Esophagus squamous epithelium (tissue), 5 donors: ENCODE measurements around the gene CHRNB1. TPM values are rescaled to one million over a fixed set of nuclear protein-coding genes. Genes with fewer than 3 reads are reported as not detected.

Experiments
- DNase-seq: peaks from one replicate; lab custom pipeline; 2025; lab: John Stamatoyannopoulos, UW
- H3K27ac ChIP-seq, 4 donors: fragments of 200-600 bp; sonication (generic); one replicate each; pipeline ENCODE4 v1.5.1; 2016 to 2019; ENCODE audit warnings: mild to moderate bottlenecking in 1 of 4
- H3K27me3 ChIP-seq, 4 donors: fragments of 200-600 bp; sonication (generic); 1 replicate in 3 of 4; 2 replicates in 1 of 4; pipeline versions ENCODE4 v1.5.1 to v1.6.0; 2017 to 2021; ENCODE audit warnings: antibody characterized with exemption in 1 of 4
- H3K36me3 ChIP-seq, 3 donors: fragments of 200-600 bp; sonication (generic); one replicate each; pipeline ENCODE4 v1.5.1; 2016 to 2019
- H3K4me1 ChIP-seq, 3 donors: fragments of 200-600 bp; sonication (generic); one replicate each; pipeline ENCODE4 v1.5.1; 2017 to 2019
- H3K4me3 ChIP-seq, 4 donors: fragments of 200-600 bp; sonication (generic); 1 replicate in 3 of 4; 2 replicates in 1 of 4; pipeline ENCODE4 v1.5.1; 2016 to 2019; ENCODE audit warnings: mild to moderate bottlenecking in 2 of 4, moderate library complexity in 1 of 4
- H3K9me3 ChIP-seq, 3 donors: fragments of 200-600 bp; sonication (generic); one replicate each; pipeline ENCODE4 v1.5.1; 2016 to 2019
- CTCF ChIP-seq, 6 experiments: fragments of 450-650 bp in 4 of 6; fragments of 200-600 bp in 2 of 6; sonication (generic) in 2 of 6; IDR thresholded peaks; one replicate each; pipeline ENCODE4 v1.5.1; 2016 to 2019; ENCODE audit warnings: antibody characterized with exemption in 6 of 6, mild to moderate bottlenecking in 4 of 6, moderate library complexity in 4 of 6
- POLR2A ChIP-seq, 4 donors: fragments of 450-650 bp; IDR thresholded peaks; one replicate each; pipeline ENCODE4 v1.6.1; 2017; ENCODE audit warnings: antibody characterized with exemption in 4 of 4, mild to moderate bottlenecking in 4 of 4, moderate library complexity in 3 of 4
- WGBS, 2 donors: methylation state at CpG; one replicate each; pipeline ENCODE4 v1.1.5; 2018; 5-methylcytosine and 5-hydroxymethylcytosine counted together
- intact Hi-C: fragments of 100-400 bp; cut with DNase I; formaldehyde crosslinking; loops from one replicate; pipeline ENCODE4 v1.15.0; 2022
- total RNA-seq, 4 donors: library from RNA; depleted of rRNA; stranded (reverse); fragments of >200 nt; gene quantifications; one replicate each; pipeline ENCODE4 v1.1.0, GENCODE V29; 2016
- donor health status: DM: yes; HTN: yes; CAD: no.

Gene CHRNB1
- total RNA-seq, 4 donors from 2014 or later: 2.4 to 7.2 (median 4.6) TPM

- H3K36me3 ChIP-seq: no peaks in the 10 kb centered on the region
- WGBS, 2 donors: 0 to 14% methylated on average over 2 to 3 of the region's 3 CpGs
- TF ChIP-seq POLR2A (IDR thresholded peaks at IDR 0.05): no peak
- no peak for TF ChIP-seq CTCF (IDR thresholded peaks at IDR 0.05)
- H3K4me1 ChIP-seq: peaks cover 49 to 93% (median 50%) of the 10 kb centered on the region in 3 donors
- intact Hi-C loops: loop anchor here (5.0 kb wide), 1 partner anchor 34 kb away; no protein-coding TSS in a partner anchor
- H3K27me3 ChIP-seq: no peaks in the 10 kb centered on the region
- no peaks in the 10 kb centered on the region for H3K9me3 ChIP-seq
- peak overlapping the region; percentile 98 to 100 (median 99) for H3K27ac ChIP-seq
- H3K4me3 ChIP-seq: peak overlapping the region in 3 of 4 donors; percentile 13 to 100 (median 92)
- no peak for DNase-seq
Observed at GRCh38 chr17:7476494-7476893, 31.6 kb downstream of the CHRNB1 start.

- Histone ChIP-seq H3K9me3 (no peaks in the 10 kb centered on the region), H3K27ac (peak overlapping the region; percentile 98 to 100 (median 99)), H3K4me3 (peak overlapping the region in 3 of 4 donors; percentile 79 to 100 (median 92)), H3K4me1 (peaks cover 44 to 93% (median 48%) of the 10 kb centered on the region in 3 donors), H3K36me3 (no peaks in the 10 kb centered on the region), H3K27me3 (no peaks in the 10 kb centered on the region)
- intact Hi-C loops: loop anchor here (5.0 kb wide), 1 partner anchor 35 kb away; no protein-coding TSS in a partner anchor
- TF ChIP-seq CTCF (IDR thresholded peaks at IDR 0.05) (no peak), POLR2A (IDR thresholded peaks at IDR 0.05) (no peak)
- no peak for DNase-seq
- 20 to 85% methylated on average over 1 to 5 of the region's 5 CpGs for WGBS, 2 donors
Observed at GRCh38 chr17:7476951-7477350, 32.1 kb downstream of the CHRNB1 start.

GRCh38 chr17:7477392-7478275 lies 32.8 kb downstream of the CHRNB1 start:
- Histone ChIP-seq H3K4me3 (peak overlapping the region; percentile 79 to 100 (median 94)), H3K27me3 (no peaks in the 10 kb centered on the region), H3K4me1 (peaks cover 40 to 93% (median 47%) of the 10 kb centered on the region in 3 donors), H3K9me3 (no peaks in the 10 kb centered on the region), H3K36me3 (no peaks in the 10 kb centered on the region), H3K27ac (peak overlapping the region; percentile 98 to 100 (median 99))
- TF ChIP-seq POLR2A (IDR thresholded peaks at IDR 0.05) (peak in 1 of 4 donors; percentile 30), CTCF (IDR thresholded peaks at IDR 0.05) (no peak)
- intact Hi-C loops: loop anchor here (5.0 kb wide), 1 partner anchor 35 kb away; no protein-coding TSS in a partner anchor
- 13% methylated on average over 16 to 21 of the region's 26 CpGs for WGBS, 2 donors
- DNase-seq: no peak

GRCh38 chr17:7478276-7479212 lies 33.7 kb downstream of the CHRNB1 start:
- WGBS, 2 donors: 0 to 4% methylated on average over 4 to 21 of the region's 40 CpGs
- Histone ChIP-seq H3K4me1 (peaks cover 45 to 92% (median 49%) of the 10 kb centered on the region in 3 donors), H3K4me3 (peak overlapping the region; percentile 79 to 100 (median 94)), H3K36me3 (no peaks in the 10 kb centered on the region), H3K27me3 (no peaks in the 10 kb centered on the region), H3K9me3 (no peaks in the 10 kb centered on the region), H3K27ac (peak overlapping the region; percentile 98 to 100 (median 99))
- intact Hi-C loops: loop anchor here (5.0 kb wide), 1 partner anchor 36 kb away; no protein-coding TSS in a partner anchor
- DNase-seq: no peak
- peak in 2 of 6 experiments; percentile 4 to 19 for TF ChIP-seq CTCF (IDR thresholded peaks at IDR 0.05)
- no peak for TF ChIP-seq POLR2A (IDR thresholded peaks at IDR 0.05)
